Right lobe of liver (tissue), 4 donors: Measurements from ENCODE around the gene TBCEL.

ENCODE experiments used
- CTCF ChIP-seq, 4 donors: fragments of 200-600 bp in 3 of 4; fragments of 450-650 bp in 1 of 4; IDR thresholded peaks; one replicate each; pipeline versions ENCODE4 v1.5.1 to v1.8.0; 2016 to 2022; ENCODE audit warnings: antibody characterized with exemption in 4 of 4, mild to moderate bottlenecking in 2 of 4
- POLR2A ChIP-seq: fragments of 450-650 bp; IDR thresholded peaks from one replicate; pipeline ENCODE4 v1.6.1; 2017; ENCODE audit warnings: antibody characterized with exemption, mild to moderate bottlenecking
- donor health status: DM: no; HTN: no; CAD: no.
- donor health status: DM: no; HTN: no; CAD: no.
- donor health status: DM: no; HTN: yes; CAD: no.

DNA sequence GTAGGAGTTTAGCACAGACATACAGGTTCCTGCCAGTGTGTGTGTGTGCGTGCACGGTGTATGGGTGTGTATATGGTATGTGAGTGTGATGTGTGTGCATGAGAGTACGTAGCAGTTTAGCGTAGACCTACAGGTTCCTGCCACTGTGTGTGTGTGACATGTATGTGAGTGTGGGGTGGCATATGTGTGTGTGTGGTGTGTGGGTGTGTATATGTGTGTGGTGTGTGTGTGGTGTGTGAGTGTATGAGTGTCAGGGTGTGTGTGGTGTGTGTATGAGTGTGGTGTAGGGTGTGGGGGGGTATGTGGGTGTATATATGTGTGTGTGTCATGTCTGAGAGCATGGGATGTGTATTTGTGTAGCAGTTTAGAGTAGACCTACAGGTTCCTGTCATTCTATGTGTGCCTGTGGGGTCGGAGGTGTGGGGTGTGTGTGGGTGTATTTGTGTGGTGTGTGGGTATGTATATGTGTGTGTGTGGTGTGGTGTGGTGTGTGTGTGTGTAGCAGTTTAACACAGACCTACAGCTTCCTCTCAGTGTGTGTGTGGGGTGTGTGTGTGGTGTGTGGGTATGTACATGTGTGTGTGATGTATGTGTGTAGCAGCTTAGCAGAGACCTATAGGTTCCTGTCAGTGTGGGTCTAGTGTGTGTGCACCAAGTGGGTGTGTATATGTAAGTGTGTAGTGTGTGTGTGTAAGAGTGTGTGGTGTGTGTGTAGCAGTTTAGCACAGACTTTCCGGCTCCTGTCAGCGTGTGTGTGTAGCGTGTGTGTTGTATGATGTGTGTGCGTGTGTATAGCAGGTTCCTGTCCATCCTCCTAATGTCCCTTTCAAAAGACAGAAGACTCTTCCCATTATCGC, 31.8 kb upstream of the TBCEL start:
- TF ChIP-seq CTCF (IDR thresholded peaks at IDR 0.05) (no peak), POLR2A (no peak)
